Astrocyte of the cerebellum (primary cell): ENCODE results near the gene CHKB.
A peak's percentile ranks its signal among the peaks of the same experiment; 100 is the strongest.

Experiments
- DNase-seq: peaks from one replicate; pipeline ENCODE4 v3.0.0-alpha.2; 2011; ENCODE audit warnings: low read depth
- H3K4me3 ChIP-seq: 2 replicates; pipeline ENCODE4 v1.5.1; 2011; ENCODE audit warnings: mild to moderate bottlenecking, low read depth, low read length, moderate library complexity
- in situ Hi-C: cut with HindIII; loops from 2 replicates; pipeline ENCODE4 v1.10.0; 2017; ENCODE audit warnings: low sequenced_read_pairs
- TF ChIP-seq, protein P1 (sequence below): IDR thresholded peaks from 2 replicates; pipeline ENCODE4 v1.5.1; 2012; ENCODE audit warnings: low read length, low read depth, moderate library complexity, mild to moderate bottlenecking; ENCODE audit errors: missing control alignments

Gene CHKB

DNA sequence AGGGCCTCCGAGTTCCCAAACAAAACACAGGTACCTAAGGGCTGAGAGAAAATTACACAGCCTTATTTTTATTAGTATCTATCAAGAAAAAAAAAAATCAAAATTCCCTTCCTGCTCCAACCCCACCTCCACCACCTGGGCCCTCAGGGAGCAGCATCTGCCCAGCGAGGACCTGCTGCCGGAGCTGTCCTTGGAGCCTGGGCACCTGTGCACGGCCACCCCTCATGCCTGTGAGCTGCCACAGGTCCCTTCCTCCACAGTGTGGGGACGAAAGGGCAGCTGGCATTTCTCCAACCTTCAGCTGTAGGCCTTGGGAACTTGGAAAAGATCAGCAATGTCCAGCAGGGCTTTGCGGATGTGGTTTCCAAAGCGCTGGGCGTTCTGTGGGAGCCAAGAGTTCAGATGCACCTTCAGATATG, 13.6 kb downstream of the CHKB start:
- TF ChIP-seq, protein P1, sequence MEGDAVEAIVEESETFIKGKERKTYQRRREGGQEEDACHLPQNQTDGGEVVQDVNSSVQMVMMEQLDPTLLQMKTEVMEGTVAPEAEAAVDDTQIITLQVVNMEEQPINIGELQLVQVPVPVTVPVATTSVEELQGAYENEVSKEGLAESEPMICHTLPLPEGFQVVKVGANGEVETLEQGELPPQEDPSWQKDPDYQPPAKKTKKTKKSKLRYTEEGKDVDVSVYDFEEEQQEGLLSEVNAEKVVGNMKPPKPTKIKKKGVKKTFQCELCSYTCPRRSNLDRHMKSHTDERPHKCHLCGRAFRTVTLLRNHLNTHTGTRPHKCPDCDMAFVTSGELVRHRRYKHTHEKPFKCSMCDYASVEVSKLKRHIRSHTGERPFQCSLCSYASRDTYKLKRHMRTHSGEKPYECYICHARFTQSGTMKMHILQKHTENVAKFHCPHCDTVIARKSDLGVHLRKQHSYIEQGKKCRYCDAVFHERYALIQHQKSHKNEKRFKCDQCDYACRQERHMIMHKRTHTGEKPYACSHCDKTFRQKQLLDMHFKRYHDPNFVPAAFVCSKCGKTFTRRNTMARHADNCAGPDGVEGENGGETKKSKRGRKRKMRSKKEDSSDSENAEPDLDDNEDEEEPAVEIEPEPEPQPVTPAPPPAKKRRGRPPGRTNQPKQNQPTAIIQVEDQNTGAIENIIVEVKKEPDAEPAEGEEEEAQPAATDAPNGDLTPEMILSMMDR = no peak
- in situ Hi-C loops = no loop called here
- no peak overlapping the region for H3K4me3 ChIP-seq
- no peak for DNase-seq

DNA sequence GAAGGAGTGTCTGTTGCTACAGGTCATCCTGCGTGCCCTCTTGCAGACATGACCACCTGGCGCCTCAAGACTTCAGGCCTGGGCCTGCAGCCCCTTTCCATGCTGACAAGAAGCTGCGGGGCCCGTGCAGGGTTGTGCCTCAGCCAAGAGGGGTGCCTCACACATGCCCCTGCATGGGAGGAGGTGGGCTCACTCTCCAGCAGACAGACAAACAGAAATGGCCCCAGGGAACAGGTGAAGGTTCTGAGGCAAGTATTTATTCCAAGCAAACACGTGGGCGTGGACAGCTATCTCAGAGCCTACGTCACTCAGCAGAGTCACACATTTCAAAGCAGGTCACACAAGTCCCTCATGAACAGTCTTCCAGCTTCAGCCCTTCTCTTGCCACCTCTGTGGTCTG, 14.0 kb downstream of the CHKB start:
- no peak for DNase-seq
- TF ChIP-seq, protein P1 = no peak
- no peak overlapping the region for H3K4me3 ChIP-seq
- in situ Hi-C loops = no loop called here

DNA sequence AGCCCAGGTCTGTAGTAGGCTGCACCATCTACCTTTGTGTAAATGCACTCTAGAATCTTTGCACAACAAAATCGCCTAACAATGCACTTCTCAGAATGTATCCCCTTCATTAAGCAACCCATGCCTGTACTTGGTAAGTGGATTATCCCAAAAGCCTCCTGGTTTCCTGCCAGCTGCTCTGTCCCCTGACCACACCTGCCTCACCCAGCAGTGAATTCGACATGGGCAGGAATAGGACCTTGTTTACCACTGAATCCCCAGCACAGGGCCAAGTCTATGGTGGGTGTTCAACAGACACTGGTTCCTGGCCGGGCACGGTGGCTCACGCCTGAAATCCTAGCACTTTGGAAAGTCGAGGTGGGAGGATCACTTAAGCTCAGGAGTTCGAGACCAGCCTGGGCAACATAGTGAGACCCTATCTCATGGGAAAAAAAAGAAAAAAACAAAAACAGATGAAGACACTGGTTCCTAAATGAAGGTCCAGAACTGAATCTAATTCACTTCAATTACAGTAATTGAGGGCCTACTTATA, 14.9 kb downstream of the CHKB start:
- TF ChIP-seq, protein P1 = no peak
- DNase-seq = no peak

DNA sequence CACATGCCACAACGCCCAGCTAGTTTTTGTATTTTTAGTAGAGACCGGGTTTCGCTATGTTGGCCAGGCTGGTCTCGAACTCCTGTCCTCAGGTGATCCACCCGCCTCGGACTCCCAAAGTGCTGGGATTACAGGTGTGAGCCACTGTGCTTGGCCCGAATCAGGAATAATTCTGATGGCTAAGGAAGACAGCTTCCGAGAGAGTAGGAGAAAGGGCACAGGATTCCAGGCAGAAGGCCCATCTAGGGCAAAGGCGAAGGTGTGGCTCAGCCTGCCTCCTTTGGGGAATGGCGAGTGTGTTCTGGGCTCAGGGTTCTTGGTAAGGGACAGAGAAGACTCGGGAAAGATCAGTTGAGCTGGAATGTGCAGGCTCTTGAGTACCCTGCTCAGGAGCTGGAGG, 18.4 kb downstream of the CHKB start:
- in situ Hi-C loops = no loop called here
- no peak for DNase-seq
- no peak overlapping the region for H3K4me3 ChIP-seq
- TF ChIP-seq, protein P1 = no peak

More for the DNA sequence above, 14.9 kb downstream of the CHKB start:
- in situ Hi-C loops = no loop called here
- H3K4me3 ChIP-seq = no peak overlapping the region

DNA sequence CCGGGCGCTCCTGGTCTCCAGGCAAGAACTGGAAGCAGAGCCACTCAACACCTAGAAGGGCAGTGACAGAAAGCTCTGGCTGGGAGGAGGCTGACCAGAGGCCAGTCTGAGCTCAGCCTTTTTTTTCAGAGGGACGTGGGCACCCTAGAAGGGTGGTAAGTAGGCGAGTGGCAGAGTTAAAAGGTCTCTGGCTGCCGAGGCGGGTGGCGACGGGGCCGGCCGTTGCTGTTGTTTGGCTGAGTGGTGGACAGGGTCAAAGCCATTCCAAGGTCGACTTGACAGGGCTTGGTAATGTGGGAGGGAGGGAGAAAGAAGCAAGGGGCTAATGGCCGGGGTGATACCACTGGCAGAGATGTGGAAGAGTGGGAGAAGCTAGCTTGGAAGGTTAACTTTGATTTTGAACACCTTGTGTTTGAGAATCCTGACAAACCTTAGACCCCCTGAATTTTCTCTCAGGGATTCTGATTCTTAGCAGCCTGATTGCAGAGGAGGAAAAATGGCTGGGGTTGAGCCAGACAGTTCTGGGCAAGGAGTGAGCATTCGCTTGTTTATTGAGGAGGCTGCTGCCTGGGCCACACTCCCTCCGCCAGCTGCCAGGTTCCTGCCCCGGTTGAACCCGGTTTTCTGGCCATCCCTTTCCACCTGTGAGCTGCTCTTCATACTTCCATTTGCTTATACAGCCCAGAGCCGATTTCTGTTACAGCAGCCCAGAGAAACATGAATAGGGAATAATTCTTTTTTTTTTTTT, 19.1 kb downstream of the CHKB start:
- TF ChIP-seq, protein P1 = no peak
- in situ Hi-C loops = no loop called here
- H3K4me3 ChIP-seq = peak overlapping the region; percentile 52
- no peak for DNase-seq

DNA sequence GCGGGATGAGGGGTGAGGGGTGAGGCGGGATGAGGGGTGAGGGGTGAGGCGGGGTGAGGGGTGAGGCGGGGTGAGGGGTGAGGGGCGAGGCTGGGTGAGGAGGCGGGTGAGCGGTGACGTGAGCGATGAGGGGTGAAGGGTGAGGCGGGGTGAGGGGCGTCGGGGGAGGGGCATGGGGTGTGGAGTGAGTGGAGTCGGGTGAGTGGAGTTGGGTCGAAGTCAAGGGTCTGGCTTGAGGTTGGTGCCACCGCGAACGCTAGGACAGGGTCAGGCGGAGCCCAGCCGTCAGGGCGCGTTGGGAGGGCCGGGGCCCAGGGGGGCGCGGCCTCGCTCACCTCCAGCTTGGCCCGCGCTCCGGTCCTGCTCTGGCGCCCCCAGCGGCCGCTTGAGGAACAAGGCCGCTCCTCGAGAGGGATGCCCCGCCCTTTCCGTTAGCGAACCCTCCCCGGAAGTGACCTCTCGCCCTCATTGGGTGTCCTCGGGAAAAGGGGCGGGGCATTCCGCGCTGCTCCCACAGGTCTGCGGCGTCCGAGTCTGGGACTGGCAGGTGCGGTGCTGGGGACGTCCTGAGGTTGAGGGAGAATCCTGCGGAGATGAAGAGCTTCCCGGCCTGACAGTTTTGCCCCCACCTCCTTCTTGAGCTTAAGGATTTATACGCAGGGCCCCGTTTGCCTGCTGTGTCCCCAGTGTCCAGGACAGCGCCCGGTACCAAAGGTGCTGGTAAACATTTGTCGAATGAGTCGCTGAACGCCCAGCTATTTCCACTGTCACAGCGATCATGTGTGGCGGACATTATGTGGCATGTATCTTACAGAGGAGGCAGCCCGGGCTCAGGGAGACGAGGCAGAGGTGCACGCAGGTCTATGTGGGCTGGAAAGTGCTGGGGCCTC, 19.9 kb downstream of the CHKB start, which contains the start of gene SYCE3:
SYCE3 (minus strand) TSS at position 397 of the 890 bp plus-strand sequence. CDS start 6,514 bp downstream, outside the sequence.
- DNase-seq = peak; percentile 51
- TF ChIP-seq, protein P1 = peak; percentile 86
- H3K4me3 ChIP-seq = peak within 1 kb of the TSS; percentile 52
- in situ Hi-C loops = no loop called here
